Esophagus muscularis mucosa (tissue), 4 donors: ENCODE data around the gene PAK5.

Experiments used
- CTCF ChIP-seq, 3 experiments: fragments of 200-600 bp in 2 of 3; fragments of 450-650 bp in 1 of 3; sonication (generic) in 2 of 3; IDR thresholded peaks; one replicate each; pipeline ENCODE4 v1.5.1; 2017 to 2019; ENCODE audit warnings: antibody characterized with exemption in 3 of 3, mild to moderate bottlenecking in 2 of 3, moderate library complexity in 1 of 3
- EP300 ChIP-seq: sonication (generic); formaldehyde crosslinking; IDR thresholded peaks from one replicate; pipeline ENCODE4 v1.6.1; 2017; ENCODE audit warnings: antibody characterized with exemption
- POLR2A ChIP-seq: fragments of 450-650 bp; IDR thresholded peaks from one replicate; pipeline ENCODE4 v1.6.1; 2017; ENCODE audit warnings: antibody characterized with exemption, moderate library complexity, mild to moderate bottlenecking, low read depth
- POLR2AphosphoS5 ChIP-seq, 2 donors: sonication (generic); formaldehyde crosslinking; IDR thresholded peaks; one replicate each; pipeline ENCODE4 v1.6.1; 2017; ENCODE audit warnings: antibody characterized with exemption in 2 of 2

- TF ChIP-seq EP300 (no peak), CTCF (IDR thresholded peaks at IDR 0.05) (no peak), POLR2A (no peak), POLR2AphosphoS5 (IDR thresholded peaks at IDR 0.05) (no peak)
Observed at GRCh38 chr20:9626357-9626756, 212.5 kb downstream of the PAK5 start.
